ENCODE data around the gene AFF4. TPM values are rescaled to one million over a fixed set of nuclear protein-coding genes. Genes with fewer than 3 reads are reported as not detected.

Gene AFF4
- polyA plus RNA-seq, 3 donors, result 56.9 to 63.9 (median 61.0) TPM

DNA sequence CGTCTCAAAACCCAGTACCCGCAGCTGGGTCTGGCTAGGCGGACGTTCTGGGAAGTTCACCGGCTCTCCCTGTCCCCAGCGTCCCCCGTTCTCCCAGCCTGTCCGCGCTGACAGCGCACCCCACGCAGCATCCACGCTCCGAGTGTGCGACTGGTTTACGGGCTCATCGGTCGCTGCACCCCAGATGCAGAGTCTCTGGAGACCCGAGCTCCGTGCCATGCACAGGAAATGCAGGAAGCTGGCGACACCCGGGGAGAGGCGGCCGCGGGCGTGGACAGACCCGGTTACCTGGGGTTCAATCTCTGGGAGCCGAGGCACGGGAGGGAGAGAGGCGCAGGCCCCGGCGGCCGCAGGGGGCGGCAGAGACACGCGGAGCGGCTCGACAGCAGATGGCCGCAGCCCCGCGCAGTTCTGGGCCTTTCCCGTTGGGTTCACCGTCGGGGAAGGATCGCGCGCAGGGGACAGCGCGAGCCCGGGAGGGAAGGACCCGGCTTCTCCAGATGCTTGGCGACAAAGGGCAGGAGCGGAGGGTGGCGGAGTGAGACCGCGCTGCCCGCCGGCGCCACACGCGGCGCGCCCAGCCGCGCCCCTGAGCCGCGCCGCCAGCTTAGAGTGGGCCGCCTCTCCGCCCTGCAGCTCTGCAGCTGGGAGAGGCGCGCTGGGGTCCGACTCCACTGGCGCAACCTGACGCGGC is 133.5 kb downstream of the AFF4 start:
- peak in 1 of 3 donors; percentile 62 for DNase-seq (ENCODE audit: low read depth in 3 of 3, low spot score in 2 of 3)

DNA sequence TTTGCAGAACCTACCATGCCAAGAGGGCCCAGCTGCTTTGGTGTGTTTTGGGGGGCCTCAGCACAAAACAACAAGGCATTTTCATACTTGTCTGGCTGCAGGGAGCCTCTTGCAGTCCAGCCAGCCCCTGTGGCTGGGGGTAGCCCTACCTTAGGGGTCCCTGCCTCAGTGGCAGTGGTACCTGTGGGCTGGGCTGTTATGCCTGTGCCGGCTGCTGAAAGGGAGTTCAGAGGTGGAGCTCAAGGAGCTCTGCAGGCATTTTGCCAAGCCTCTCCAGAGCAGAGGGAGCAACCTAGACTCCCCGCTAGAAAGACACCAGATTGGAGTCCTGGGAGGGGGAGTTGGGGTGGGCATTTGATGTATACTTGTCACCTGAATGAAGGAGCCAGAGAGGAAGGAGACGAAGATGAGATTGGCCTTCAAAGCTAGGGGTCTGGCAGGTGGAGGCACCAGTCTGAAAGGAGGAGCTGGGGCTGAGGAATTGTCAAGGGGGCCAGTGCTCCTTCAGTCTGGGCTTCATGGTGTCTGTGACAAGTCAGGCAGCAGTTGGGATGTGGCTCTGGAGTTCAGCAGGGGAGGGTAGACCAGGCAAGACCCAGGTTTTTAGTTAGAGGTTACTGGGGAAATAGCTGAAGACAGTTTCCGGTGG is 134.5 kb downstream of the AFF4 start:
- no peak for DNase-seq (ENCODE audit: low read depth in 3 of 3, low spot score in 2 of 3)

DNA sequence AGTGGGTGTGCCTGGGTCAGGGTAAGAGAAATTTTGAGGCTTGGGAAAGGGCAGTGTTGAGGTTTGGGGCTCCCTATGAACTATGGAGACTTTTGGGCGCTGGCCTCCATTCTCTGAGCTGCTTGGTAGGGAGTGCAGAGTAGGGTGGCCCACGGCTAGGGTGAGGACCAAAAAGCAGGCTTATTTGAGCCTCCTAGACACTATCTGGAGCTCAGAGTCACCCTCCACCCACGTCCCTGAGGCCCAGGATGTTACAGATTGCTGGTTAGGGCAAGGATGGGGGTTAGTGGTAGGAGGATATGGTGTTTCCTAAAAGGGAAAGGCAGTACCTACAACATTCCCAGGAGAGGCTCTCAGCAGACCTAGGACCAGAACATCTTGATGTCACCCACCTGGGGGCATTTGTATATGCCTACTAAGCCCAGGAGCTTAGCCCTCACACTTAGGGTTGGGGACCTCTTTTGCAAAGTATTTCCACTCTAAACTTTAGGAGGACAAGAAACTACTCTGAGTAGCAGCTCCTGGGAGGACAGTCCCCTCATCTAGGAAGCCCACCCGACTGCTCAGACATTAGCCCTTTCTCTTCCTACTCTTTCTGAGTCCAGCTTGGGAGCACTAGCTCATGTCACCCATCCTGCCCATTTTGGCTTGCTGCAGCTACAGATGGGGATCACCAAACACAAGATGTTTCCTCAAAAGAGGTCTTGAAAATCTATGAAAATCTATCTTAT is 135.3 kb downstream of the AFF4 start:
- no peak for DNase-seq (ENCODE audit: low read depth in 3 of 3, low spot score in 2 of 3)

DNA sequence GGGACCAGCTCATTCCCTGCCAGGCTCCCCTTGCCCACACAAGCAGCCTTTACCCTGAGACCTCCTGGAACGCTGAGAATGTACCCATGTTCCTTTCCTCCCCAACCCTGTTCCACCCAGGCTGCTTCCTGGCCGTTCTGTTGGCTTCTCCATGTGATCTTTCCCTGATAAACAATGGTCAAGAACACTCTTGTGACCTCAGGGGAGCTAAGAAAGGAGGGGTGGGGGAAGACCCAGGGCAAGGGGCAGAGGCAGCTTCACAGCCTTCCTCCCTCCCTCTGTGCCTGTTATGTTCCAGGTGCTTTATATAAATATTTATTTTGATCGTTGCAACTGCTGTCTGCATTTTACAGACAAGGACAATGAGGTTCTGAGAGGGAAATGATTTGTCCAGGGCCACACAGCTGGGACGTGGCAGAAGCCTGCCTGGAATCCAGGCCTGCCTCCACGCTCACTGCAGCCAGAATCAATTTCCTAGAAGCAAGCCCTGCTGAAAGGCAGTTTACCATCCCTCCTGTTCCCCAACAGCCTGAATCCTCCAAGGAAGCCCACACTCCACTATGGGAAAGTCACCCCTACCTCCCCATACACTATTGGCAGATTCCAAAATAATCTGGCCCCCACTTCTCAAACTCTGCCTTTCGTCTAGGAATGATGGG is 136.9 kb downstream of the AFF4 start:
- DNase-seq (ENCODE audit: low read depth in 3 of 3, low spot score in 2 of 3), result no peak

DNA sequence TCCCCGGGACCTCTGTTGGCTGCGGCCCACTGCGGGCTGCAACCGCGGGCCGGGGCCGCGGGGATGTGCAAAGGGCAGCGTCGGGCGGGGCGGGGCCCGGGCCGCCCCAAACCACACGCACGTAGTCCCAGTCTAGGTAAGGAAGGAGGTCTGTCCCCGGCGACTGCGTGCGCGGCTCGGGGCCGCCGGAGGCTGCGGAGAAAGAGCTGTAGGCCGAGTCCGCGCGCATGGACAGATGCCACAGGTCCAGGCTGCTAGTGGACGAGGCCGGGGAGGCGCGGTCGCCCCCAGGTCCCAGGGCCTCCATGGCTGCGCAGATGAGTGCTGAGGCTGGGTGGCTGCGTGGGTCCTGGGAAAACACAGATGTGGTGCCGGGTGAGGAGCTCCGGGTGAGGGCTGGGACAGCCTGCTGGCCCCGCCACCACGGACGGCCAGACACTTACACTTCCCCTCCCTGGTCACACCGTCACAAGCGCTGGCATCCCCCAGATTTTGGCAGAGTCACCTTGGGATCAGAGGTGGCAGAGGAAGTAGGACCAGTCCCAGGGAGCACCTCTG is 137.5 kb downstream of the AFF4 start:
- no peak for DNase-seq (ENCODE audit: low read depth in 3 of 3, low spot score in 2 of 3)

Other genes with a start within 250 kb of the AFF4 start
- gene KIF3A, start 226.1 kb downstream of the AFF4 start, polyA plus RNA-seq (ENCODE audit: insufficient read length in 3 of 3), result 10 to 100 TPM; 22.2 to 25.4 (median 23.5) TPM
- gene CCNI2, start 216.2 kb downstream of the AFF4 start, polyA plus RNA-seq (ENCODE audit: insufficient read length in 3 of 3), result 1 to 10 TPM; 2.6 to 4.2 (median 3.0) TPM
- 10 to 100 TPM; 71.8 to 78.7 (median 78.5) TPM for gene SEPTIN8, start 186.4 kb downstream of the AFF4 start, polyA plus RNA-seq (ENCODE audit: insufficient read length in 3 of 3)
- 1 to 10 TPM; 4.2 to 4.5 (median 4.3) TPM for gene SOWAHA, start 150.3 kb downstream of the AFF4 start, polyA plus RNA-seq (ENCODE audit: insufficient read length in 3 of 3)
- 10 to 100 TPM; 10.8 to 19.7 (median 11.6) TPM for gene SHROOM1, start 133.0 kb downstream of the AFF4 start, polyA plus RNA-seq (ENCODE audit: insufficient read length in 3 of 3)
- gene GDF9, start 97.2 kb downstream of the AFF4 start, polyA plus RNA-seq (ENCODE audit: insufficient read length in 3 of 3), result 1 to 10 TPM; 1.5 to 2.0 (median 1.7) TPM
- gene UQCRQ, start 97.0 kb downstream of the AFF4 start, polyA plus RNA-seq (ENCODE audit: insufficient read length in 3 of 3), result 100 to 1,000 TPM; 171 to 198 (median 186) TPM
- gene LEAP2, start 90.0 kb downstream of the AFF4 start, polyA plus RNA-seq (ENCODE audit: insufficient read length in 3 of 3), result 1 to 10 TPM; 3.5 to 7.6 (median 3.7) TPM
- 10 to 100 TPM; 38.1 to 39.7 (median 38.1) TPM for gene ZCCHC10, start 62.9 kb upstream of the AFF4 start, polyA plus RNA-seq (ENCODE audit: insufficient read length in 3 of 3)
- gene HSPA4, start 88.4 kb upstream of the AFF4 start, polyA plus RNA-seq (ENCODE audit: insufficient read length in 3 of 3), result 100 to 1,000 TPM; 152 to 160 (median 160) TPM

Data from right renal cortex interstitium (tissue), 3 donors.